GM18909 (cell line): Measurements from ENCODE around the gene TMEM234.
"Not testable (repeated sequence)": the region's sequence is repeated elsewhere in the genome, so short reads cannot be mapped to it uniquely, and the experiment has no call there.

Experiments
- ATAC-seq: cut with Tn5 transposase; IDR thresholded peaks from one replicate; pipeline ENCODE4 v1.9.1; 2021; ENCODE audit warnings: mild to moderate bottlenecking; ENCODE audit not compliant: unreplicated experiment, poor library complexity

TMEM234 gene

GRCh38 chr1:32221980-32222755 lies at the start of gene TMEM234, which contains the start of gene EIF3I:
Gene TMEM234, minus strand, starts transcription at chr1:32222353. Its CDS starts 31 bp downstream, at chr1:32222322.
Gene EIF3I, plus strand, starts transcription at chr1:32222407. Its CDS starts 35 bp downstream, at chr1:32222442.
- peak; percentile 90 for ATAC-seq

- no peak for ATAC-seq
These were observed 47.6 kb upstream of the TMEM234 start for GRCh38 chr1:32269744-32270143.

- no peak for ATAC-seq
These were observed 44.9 kb upstream of the TMEM234 start for GRCh38 chr1:32266921-32267591.

- ATAC-seq = no peak
These were observed 43.7 kb upstream of the TMEM234 start for GRCh38 chr1:32265846-32266245.

GRCh38 chr1:32263744-32264143 lies 41.6 kb upstream of the TMEM234 start:
- ATAC-seq = peak; percentile 46

- ATAC-seq = not testable (repeated sequence)
These were observed 41.1 kb upstream of the TMEM234 start for GRCh38 chr1:32263236-32263593.

GRCh38 chr1:32257227-32257508 lies 35.0 kb upstream of the TMEM234 start:
- no peak for ATAC-seq

- no peak for ATAC-seq
These were observed 34.5 kb upstream of the TMEM234 start for GRCh38 chr1:32256473-32257226.

- no peak for ATAC-seq
These were observed 33.2 kb upstream of the TMEM234 start for GRCh38 chr1:32255072-32256071.

- ATAC-seq = peak; percentile 31
These were observed 29.0 kb upstream of the TMEM234 start, which contains the start of gene LCK for GRCh38 chr1:32250893-32251716. Gene LCK, plus strand, starts transcription at chr1:32251265. Its CDS starts 23,065 bp downstream, at chr1:32274330.

- ATAC-seq = peak; percentile 60
These were observed 27.8 kb upstream of the TMEM234 start for GRCh38 chr1:32249831-32250525.

- ATAC-seq = no peak
These were observed 26.1 kb upstream of the TMEM234 start for GRCh38 chr1:32247983-32248889.

GRCh38 chr1:32247452-32247851 lies 25.3 kb upstream of the TMEM234 start:
- no peak for ATAC-seq

- ATAC-seq = no peak
These were observed 24.7 kb upstream of the TMEM234 start, which contains the start of gene FAM167B for GRCh38 chr1:32246888-32247273. Gene FAM167B, plus strand, starts transcription at chr1:32247222. Its CDS starts 200 bp downstream, at chr1:32247422.

GRCh38 chr1:32242341-32242851 lies 20.2 kb upstream of the TMEM234 start:
- no peak for ATAC-seq

GRCh38 chr1:32241001-32241763 lies 19.0 kb upstream of the TMEM234 start:
- peak; percentile 40 for ATAC-seq
